Lower leg skin (tissue), 3 donors: ENCODE data around the gene ATP5PD.

Source experiments
- CTCF ChIP-seq, 3 donors: fragments of 450-650 bp; IDR thresholded peaks; one replicate each; pipeline ENCODE4 v1.5.1; 2016; ENCODE audit warnings: antibody characterized with exemption in 3 of 3, mild to moderate bottlenecking in 3 of 3, moderate library complexity in 2 of 3
- POLR2A ChIP-seq, 2 donors: fragments of 450-650 bp; IDR thresholded peaks; one replicate each; pipeline ENCODE4 v1.6.1; 2016 to 2017; ENCODE audit warnings: antibody characterized with exemption in 2 of 2, mild to moderate bottlenecking in 1 of 2, moderate library complexity in 1 of 2

DNA sequence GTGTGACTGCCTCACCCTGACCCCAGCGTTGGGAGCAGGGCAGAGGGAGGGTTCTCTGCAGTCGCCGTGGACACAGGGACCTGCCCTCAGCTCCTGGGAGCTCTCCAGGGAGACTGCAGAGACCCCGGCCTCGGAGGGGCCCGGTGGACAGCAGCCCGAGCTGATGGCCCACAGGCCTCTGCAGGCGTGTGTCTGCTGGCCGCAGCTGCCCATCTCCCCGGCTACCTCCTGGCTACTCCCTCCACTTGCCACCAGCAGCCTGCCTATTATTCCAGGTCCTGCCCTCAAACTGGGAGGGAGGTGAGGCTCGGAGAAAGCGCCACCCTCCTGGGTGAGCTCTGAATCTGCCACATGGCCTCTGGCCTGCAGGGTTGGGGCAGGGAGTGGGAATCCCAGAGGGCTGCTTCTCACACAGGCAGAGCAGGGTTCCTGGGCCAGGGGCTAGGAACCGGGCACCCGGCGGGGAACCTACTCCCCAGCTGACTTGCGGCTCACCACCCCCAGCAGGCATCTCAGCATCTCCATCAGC is 48.2 kb upstream of the ATP5PD start:
- TF ChIP-seq POLR2A (IDR thresholded peaks at IDR 0.05): no peak
- TF ChIP-seq CTCF (IDR thresholded peaks at IDR 0.05): no peak
